ENCODE results near the gene ZNF106.

The ZNF106 gene

GRCh38 chr15:42490671-42491538 lies at the start of gene ZNF106:
ZNF106 (minus strand) TSS chr15:42491141; CDS start chr15:42472289, 18,852 bp downstream.
- in situ Hi-C loops (cut with HindIII; ENCODE audit: low sequenced_read_pairs), result no loop called here

GRCh38 chr15:42533246-42533645 lies 42.3 kb upstream of the ZNF106 start:
- in situ Hi-C loops (cut with HindIII; ENCODE audit: low sequenced_read_pairs), result no loop called here

GRCh38 chr15:42528970-42529369 lies 38.0 kb upstream of the ZNF106 start:
- in situ Hi-C loops (cut with HindIII; ENCODE audit: low sequenced_read_pairs), result no loop called here

- in situ Hi-C loops (cut with HindIII; ENCODE audit: low sequenced_read_pairs), result no loop called here
Measured at GRCh38 chr15:42523331-42523730, 32.4 kb upstream of the ZNF106 start.

- in situ Hi-C loops (cut with HindIII; ENCODE audit: low sequenced_read_pairs), result no loop called here
Measured at GRCh38 chr15:42511007-42511391, 20.1 kb upstream of the ZNF106 start.

GRCh38 chr15:42510258-42511006 lies 19.5 kb upstream of the ZNF106 start:
- in situ Hi-C loops (cut with HindIII; ENCODE audit: low sequenced_read_pairs), result no loop called here

GRCh38 chr15:42508263-42508690 lies 17.3 kb upstream of the ZNF106 start:
- in situ Hi-C loops (cut with HindIII; ENCODE audit: low sequenced_read_pairs), result no loop called here

GRCh38 chr15:42507514-42507913 lies 16.6 kb upstream of the ZNF106 start:
- in situ Hi-C loops (cut with HindIII; ENCODE audit: low sequenced_read_pairs), result no loop called here

- in situ Hi-C loops (cut with HindIII; ENCODE audit: low sequenced_read_pairs), result no loop called here
Measured at GRCh38 chr15:42504631-42505030, 13.7 kb upstream of the ZNF106 start.

- in situ Hi-C loops (cut with HindIII; ENCODE audit: low sequenced_read_pairs), result no loop called here
Measured at GRCh38 chr15:42503825-42504224, 12.9 kb upstream of the ZNF106 start.

GRCh38 chr15:42502477-42502876 lies 11.5 kb upstream of the ZNF106 start:
- in situ Hi-C loops (cut with HindIII; ENCODE audit: low sequenced_read_pairs), result no loop called here

GRCh38 chr15:42499858-42500609 lies 9.1 kb upstream of the ZNF106 start:
- in situ Hi-C loops (cut with HindIII; ENCODE audit: low sequenced_read_pairs), result no loop called here

GRCh38 chr15:42498212-42499068 lies 7.5 kb upstream of the ZNF106 start:
- in situ Hi-C loops (cut with HindIII; ENCODE audit: low sequenced_read_pairs), result no loop called here

- in situ Hi-C loops (cut with HindIII; ENCODE audit: low sequenced_read_pairs), result no loop called here
Measured at GRCh38 chr15:42495361-42496212, 4.6 kb upstream of the ZNF106 start, which contains the start of gene SNAP23. SNAP23 (plus strand) TSS chr15:42495634; CDS start chr15:42511847, 16,213 bp downstream.

- in situ Hi-C loops (cut with HindIII; ENCODE audit: low sequenced_read_pairs), result no loop called here
Measured at GRCh38 chr15:42494998-42495360, 4.0 kb upstream of the ZNF106 start.

- in situ Hi-C loops (cut with HindIII; ENCODE audit: low sequenced_read_pairs), result no loop called here
Measured at GRCh38 chr15:42493679-42494078, 2.7 kb upstream of the ZNF106 start.

GRCh38 chr15:42491539-42492225 lies 741 bp upstream of the ZNF106 start:
- in situ Hi-C loops (cut with HindIII; ENCODE audit: low sequenced_read_pairs), result no loop called here

- in situ Hi-C loops (cut with HindIII; ENCODE audit: low sequenced_read_pairs), result no loop called here
Measured at GRCh38 chr15:42490291-42490670, 660 bp downstream of the ZNF106 start.

- in situ Hi-C loops (cut with HindIII; ENCODE audit: low sequenced_read_pairs), result no loop called here
Measured at GRCh38 chr15:42483677-42484076, 7.3 kb downstream of the ZNF106 start.
